Loucy (cell line): ENCODE measurements around the gene IQCH.

Source experiments
- H2AFZ ChIP-seq: fragments of 200-600 bp; sonication (generic); 2 replicates; pipeline ENCODE4 v1.6.0; 2016; ENCODE audit warnings: antibody characterized with exemption, mild to moderate bottlenecking, low read length, moderate library complexity
- H3F3A ChIP-seq: fragments of 200-600 bp; 2 replicates; pipeline ENCODE4 v1.6.0; 2016; ENCODE audit warnings: antibody characterized with exemption, low read depth, mild to moderate bottlenecking
- H3K27me3 ChIP-seq: fragments of 200-600 bp; sonication (generic); 2 replicates; pipeline ENCODE4 v1.6.1; 2014; ENCODE audit warnings: low read length, mild to moderate bottlenecking; ENCODE audit not compliant: insufficient read depth, poor library complexity, severe bottlenecking
- H3K36me3 ChIP-seq: fragments of 200-600 bp; sonication (generic); 2 replicates; pipeline ENCODE4 v1.6.1; 2016; ENCODE audit warnings: low read length; ENCODE audit not compliant: insufficient read depth
- H3K4me1 ChIP-seq: fragments of 200-600 bp; sonication (generic); 2 replicates; pipeline ENCODE4 v1.5.1; 2014; ENCODE audit warnings: low read length, mild to moderate bottlenecking; ENCODE audit not compliant: insufficient read depth, poor library complexity, severe bottlenecking
- H3K4me2 ChIP-seq: fragments of 200-600 bp; sonication (generic); 2 replicates; pipeline ENCODE4 v1.6.0; 2014; ENCODE audit warnings: antibody characterized with exemption, low read length, low read depth, mild to moderate bottlenecking; ENCODE audit not compliant: poor library complexity, severe bottlenecking
- H3K4me3 ChIP-seq: fragments of 200-600 bp; sonication (generic); 2 replicates; pipeline ENCODE4 v1.5.1; 2014; ENCODE audit warnings: low read length, mild to moderate bottlenecking, mixed read lengths; ENCODE audit not compliant: poor library complexity, severe bottlenecking
- H3K79me2 ChIP-seq: fragments of 200-600 bp; sonication (generic); 2 replicates; pipeline ENCODE4 v1.6.1; 2014; ENCODE audit warnings: low read length; ENCODE audit not compliant: insufficient read depth
- H3K9ac ChIP-seq: fragments of 200-600 bp; sonication (generic); 2 replicates; pipeline ENCODE4 v1.6.0; 2014; ENCODE audit warnings: mild to moderate bottlenecking, low read depth, low read length, moderate library complexity; ENCODE audit not compliant: poor library complexity, severe bottlenecking
- H3K9me2 ChIP-seq: fragments of 200-600 bp; sonication (generic); replicated peaks from 2 replicates; pipeline ENCODE4 v1.6.1; 2016; ENCODE audit warnings: low read depth, low read length, mixed read lengths
- H3K9me3 ChIP-seq: fragments of 200-600 bp; sonication (generic); 2 replicates; pipeline ENCODE4 v1.6.1; 2014; ENCODE audit warnings: mild to moderate bottlenecking, antibody characterized with exemption, low read length, low read depth; ENCODE audit not compliant: insufficient read depth
- H4K20me1 ChIP-seq: fragments of 200-600 bp; sonication (generic); 2 replicates; pipeline ENCODE4 v1.6.0; 2014; ENCODE audit warnings: antibody characterized with exemption, low read length, mild to moderate bottlenecking; ENCODE audit not compliant: insufficient read depth, poor library complexity, severe bottlenecking
- EZH2phosphoT487 ChIP-seq: fragments of 200-600 bp; IDR thresholded peaks from 2 replicates; pipeline ENCODE4 v1.6.1; 2018; ENCODE audit warnings: antibody characterized with exemption, mild to moderate bottlenecking, moderate library complexity, borderline replicate concordance
- TF ChIP-seq, protein P1 (sequence below): fragments of 200-600 bp; sonication (generic); conservative IDR thresholded peaks from 2 replicates; pipeline ENCODE4 v1.5.1; 2014; ENCODE audit warnings: mild to moderate bottlenecking, antibody characterized with exemption, low read length

Gene IQCH

DNA sequence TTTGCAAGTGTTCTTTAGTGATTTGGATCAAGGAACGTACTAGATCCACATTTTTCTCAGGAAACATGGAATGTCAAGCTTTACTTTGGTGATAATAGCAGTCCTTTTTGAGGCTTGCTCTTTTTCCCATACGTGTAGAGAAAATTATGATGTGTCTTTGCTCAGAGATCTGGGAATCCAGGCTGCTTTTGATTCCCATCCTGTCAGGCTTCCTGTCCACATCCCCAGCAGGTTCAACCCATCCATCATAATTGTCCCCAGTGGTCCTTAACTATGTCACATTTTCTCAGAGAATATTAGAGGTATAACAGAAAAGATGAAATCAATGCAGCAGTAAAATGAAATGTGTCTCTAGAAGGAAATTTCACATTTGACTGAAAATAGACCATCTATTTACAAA, 111.4 kb downstream of the IQCH start:
- no peaks in the 10 kb centered on the region for H3K9me3 ChIP-seq
- TF ChIP-seq, protein P1, sequence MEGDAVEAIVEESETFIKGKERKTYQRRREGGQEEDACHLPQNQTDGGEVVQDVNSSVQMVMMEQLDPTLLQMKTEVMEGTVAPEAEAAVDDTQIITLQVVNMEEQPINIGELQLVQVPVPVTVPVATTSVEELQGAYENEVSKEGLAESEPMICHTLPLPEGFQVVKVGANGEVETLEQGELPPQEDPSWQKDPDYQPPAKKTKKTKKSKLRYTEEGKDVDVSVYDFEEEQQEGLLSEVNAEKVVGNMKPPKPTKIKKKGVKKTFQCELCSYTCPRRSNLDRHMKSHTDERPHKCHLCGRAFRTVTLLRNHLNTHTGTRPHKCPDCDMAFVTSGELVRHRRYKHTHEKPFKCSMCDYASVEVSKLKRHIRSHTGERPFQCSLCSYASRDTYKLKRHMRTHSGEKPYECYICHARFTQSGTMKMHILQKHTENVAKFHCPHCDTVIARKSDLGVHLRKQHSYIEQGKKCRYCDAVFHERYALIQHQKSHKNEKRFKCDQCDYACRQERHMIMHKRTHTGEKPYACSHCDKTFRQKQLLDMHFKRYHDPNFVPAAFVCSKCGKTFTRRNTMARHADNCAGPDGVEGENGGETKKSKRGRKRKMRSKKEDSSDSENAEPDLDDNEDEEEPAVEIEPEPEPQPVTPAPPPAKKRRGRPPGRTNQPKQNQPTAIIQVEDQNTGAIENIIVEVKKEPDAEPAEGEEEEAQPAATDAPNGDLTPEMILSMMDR: no peak
- no peak for TF ChIP-seq EZH2phosphoT487
- no peaks in the 10 kb centered on the region for H3K36me3 ChIP-seq
- H3K27me3 ChIP-seq: no peaks in the 10 kb centered on the region
- H3K79me2 ChIP-seq: no peaks in the 10 kb centered on the region
- no peaks in the 10 kb centered on the region for H4K20me1 ChIP-seq
- no peak overlapping the region for H3K4me2 ChIP-seq
- H3K4me1 ChIP-seq: no peaks in the 10 kb centered on the region
- no peaks in the 10 kb centered on the region for H3K9me2 ChIP-seq
- H2AFZ ChIP-seq: no peak overlapping the region
- H3K9ac ChIP-seq: no peak overlapping the region
- no peaks in the 10 kb centered on the region for H3F3A ChIP-seq
- no peak overlapping the region for H3K4me3 ChIP-seq

- Histone ChIP-seq H3K36me3 (no peaks in the 10 kb centered on the region), H3K79me2 (no peaks in the 10 kb centered on the region), H3K9ac (no peak overlapping the region), H3K4me2 (no peak overlapping the region), H3K9me3 (no peaks in the 10 kb centered on the region), H3F3A (no peaks in the 10 kb centered on the region), H3K27me3 (no peaks in the 10 kb centered on the region), H4K20me1 (no peaks in the 10 kb centered on the region), H3K4me1 (no peaks in the 10 kb centered on the region), H2AFZ (no peak overlapping the region), H3K9me2 (no peaks in the 10 kb centered on the region), H3K4me3 (no peak overlapping the region)
- TF ChIP-seq, protein P1: no peak
- TF ChIP-seq EZH2phosphoT487: no peak
These were observed 112.3 kb downstream of the IQCH start for GRCh38 chr15:67366904-67367303.

DNA sequence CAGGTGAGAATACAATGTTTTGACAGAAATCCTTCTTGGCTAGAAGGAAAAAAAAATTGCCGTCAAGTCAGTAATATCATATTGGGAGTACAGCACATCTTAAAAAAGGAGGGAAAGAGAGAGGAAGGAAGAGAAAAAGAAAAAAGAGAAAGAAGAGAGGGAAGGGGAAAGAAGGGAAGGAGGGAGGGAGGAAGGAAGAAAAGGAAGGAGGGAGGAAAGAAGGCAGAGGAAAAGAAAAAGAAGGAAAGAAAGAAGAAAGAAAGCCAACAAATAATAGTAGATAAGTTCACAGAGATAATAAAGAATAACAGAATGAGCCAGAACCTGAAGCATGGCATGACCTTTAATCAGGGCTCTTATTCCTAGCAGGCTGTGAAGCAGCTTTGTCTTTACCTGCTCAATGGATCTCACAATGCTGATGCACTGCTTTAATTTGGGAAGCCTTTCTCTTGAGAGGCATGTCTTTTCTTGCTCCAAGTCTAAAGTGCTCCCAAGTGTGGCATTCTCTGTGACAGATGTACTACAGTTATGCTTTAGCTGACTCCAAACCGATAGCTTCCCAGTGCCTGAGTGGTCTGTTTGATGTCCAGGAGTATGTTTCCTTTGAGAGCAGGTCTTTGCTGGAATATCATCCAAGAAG, 114.9 kb downstream of the IQCH start:
- Histone ChIP-seq H3K27me3 (no peaks in the 10 kb centered on the region), H3K4me1 (no peaks in the 10 kb centered on the region), H4K20me1 (no peaks in the 10 kb centered on the region), H3K9ac (no peak overlapping the region), H3K4me2 (no peak overlapping the region), H3K9me2 (no peaks in the 10 kb centered on the region), H3K4me3 (no peak overlapping the region), H3K79me2 (no peaks in the 10 kb centered on the region), H3F3A (no peaks in the 10 kb centered on the region), H3K9me3 (no peaks in the 10 kb centered on the region), H3K36me3 (no peaks in the 10 kb centered on the region), H2AFZ (no peak overlapping the region)
- TF ChIP-seq EZH2phosphoT487: no peak
- TF ChIP-seq, protein P1: no peak
